AG09319 (cell line): ENCODE results near the gene IRX2.

Experiments
- DNase-seq: peaks from one replicate; pipeline ENCODE4 v3.0.0-alpha.2; 2010; ENCODE audit warnings: low read depth; ENCODE audit errors: extremely low read depth
- TF ChIP-seq, protein P1 (sequence below): IDR thresholded peaks from 2 replicates; pipeline ENCODE4 v1.5.1; 2011; ENCODE audit warnings: low read depth, mild to moderate bottlenecking, inconsistent platforms, low read length, moderate library complexity

IRX2 gene

DNA sequence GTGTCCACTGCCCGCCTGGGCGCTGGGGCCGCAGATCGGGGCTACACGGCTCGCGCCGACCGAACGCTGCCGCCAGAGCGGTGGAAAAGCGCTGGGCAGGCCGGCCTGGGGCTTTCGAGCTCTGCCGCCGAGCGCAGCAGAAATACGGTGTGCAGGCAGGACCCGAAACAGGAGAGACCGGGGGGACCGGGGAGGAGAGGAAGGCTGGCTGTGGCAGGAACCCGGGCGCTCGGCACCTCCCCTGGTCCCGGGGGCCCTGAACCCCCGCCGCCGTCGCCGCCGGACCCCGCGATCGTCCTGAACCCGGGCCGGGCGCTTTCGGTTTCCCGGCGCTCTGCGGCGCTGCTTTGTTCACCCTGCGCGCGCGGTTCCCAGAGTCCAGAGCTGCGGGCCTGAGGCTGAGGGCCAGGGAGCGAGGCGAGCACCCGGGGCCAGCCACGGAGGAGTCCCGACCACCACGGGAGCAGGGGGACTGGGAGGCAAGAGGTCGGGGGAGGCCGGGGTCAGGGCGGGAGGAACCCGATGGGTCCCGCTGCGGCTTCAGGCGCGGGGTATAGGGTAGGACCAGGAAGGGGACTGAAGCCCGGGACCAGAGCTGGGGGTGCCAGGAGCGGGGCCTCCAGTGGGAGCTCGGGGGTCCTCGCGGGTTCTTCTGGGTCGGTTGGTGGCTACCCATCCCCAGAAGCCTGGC, 12.0 kb downstream of the IRX2 start:
- no peak for DNase-seq
- TF ChIP-seq, protein P1, sequence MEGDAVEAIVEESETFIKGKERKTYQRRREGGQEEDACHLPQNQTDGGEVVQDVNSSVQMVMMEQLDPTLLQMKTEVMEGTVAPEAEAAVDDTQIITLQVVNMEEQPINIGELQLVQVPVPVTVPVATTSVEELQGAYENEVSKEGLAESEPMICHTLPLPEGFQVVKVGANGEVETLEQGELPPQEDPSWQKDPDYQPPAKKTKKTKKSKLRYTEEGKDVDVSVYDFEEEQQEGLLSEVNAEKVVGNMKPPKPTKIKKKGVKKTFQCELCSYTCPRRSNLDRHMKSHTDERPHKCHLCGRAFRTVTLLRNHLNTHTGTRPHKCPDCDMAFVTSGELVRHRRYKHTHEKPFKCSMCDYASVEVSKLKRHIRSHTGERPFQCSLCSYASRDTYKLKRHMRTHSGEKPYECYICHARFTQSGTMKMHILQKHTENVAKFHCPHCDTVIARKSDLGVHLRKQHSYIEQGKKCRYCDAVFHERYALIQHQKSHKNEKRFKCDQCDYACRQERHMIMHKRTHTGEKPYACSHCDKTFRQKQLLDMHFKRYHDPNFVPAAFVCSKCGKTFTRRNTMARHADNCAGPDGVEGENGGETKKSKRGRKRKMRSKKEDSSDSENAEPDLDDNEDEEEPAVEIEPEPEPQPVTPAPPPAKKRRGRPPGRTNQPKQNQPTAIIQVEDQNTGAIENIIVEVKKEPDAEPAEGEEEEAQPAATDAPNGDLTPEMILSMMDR: no peak

DNA sequence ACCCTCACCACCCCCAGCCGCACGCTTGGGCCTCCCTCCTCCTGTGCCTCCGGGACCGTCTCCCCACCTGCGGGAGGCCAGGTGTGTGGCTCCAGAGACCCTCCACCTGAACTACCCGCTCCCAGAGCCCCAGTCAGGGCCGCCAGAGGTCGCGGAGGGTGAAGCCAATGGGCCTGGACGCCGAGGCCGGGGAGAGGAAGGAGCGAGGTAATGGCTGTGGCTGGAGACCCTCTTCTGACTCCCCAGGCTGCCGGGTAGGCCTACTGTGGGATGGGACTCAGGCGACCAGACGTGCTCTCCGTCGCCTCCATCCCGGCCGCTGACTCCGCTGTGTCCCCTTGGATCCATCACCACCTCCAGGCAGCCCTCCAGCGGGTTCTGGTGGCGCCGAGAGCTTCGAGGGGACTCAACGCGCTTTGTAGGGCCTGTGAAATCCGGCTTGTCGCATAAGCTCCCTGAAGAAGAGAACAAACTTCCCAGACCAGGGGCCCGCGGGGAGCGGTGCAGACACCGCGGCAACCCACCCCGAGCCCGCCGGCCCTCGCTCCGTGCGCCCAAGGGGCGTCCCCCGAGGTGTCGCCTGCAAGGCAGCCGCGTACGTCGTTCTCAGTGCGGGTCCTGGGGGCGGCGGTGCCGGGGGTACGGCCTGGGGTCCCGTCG, 12.6 kb downstream of the IRX2 start:
- TF ChIP-seq, protein P1: no peak
- no peak for DNase-seq

DNA sequence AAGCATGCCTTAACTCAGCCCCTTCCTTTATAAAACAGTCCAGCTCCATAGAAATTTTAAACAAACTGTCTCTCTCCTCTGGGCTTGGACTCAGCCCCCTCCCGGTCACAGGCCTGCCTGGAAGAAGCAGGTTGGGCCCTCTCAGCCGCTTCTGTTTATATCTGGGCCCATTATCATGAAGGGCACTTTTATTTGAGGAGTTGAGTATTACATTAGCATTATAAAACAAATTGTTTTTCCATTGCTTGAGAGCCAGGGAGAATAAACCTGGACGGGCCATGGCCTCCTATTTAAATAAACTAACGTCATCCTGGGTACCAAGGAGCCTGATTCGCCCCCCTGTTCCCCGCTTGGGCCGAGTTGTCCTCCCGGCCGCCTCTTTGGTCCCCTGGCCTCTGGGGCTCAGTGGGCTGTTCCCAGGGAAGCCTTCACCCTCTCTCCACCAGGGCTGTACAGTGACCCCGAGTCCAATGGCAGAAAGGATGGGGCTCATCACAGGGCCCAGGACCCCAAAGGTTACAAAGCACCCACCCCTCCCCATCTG, 13.2 kb downstream of the IRX2 start:
- TF ChIP-seq, protein P1: no peak
- DNase-seq: no peak

DNA sequence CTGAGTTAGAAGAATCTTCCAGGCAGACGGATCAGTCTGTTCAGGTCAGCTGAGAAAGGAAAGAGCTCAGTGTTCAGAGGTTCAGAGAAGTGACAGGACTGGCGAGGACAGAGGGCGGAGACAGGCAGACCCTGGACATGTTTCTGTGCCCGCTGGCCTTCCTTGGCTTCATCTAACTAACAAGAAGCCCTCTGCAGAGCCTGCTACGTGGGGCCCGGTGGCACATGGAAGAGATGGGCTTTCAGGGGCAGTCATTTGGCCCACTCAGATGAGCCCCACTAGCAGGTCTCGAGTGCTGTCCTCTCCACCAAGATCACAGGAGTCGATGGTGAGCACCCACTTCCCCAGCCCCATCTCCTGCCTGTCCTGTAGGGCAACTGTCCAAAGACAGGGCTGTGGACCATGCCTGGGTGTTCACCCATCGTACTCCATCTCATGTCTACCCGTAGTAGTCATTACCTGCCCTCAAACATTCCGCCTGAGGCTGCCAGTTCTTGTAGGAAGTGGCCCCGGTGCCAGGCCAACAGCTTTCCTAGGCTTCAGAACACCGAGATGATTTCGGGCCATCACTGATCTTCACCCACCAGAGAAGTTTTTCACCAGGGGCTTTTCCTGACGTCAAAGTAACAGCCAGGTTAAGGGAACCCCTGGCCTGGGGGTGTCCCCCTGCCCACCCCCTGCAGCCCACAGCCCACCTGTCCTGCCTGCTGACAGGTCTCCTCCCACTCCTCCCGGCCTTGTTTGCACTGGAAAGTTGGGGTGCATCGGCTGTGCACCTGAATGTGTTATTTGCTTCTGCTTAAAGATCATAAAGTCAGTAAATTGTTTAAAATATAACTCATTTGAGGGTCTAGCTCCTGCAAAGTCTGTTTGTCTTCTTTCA, 14.0 kb downstream of the IRX2 start:
- TF ChIP-seq, protein P1: no peak
- no peak for DNase-seq

DNA sequence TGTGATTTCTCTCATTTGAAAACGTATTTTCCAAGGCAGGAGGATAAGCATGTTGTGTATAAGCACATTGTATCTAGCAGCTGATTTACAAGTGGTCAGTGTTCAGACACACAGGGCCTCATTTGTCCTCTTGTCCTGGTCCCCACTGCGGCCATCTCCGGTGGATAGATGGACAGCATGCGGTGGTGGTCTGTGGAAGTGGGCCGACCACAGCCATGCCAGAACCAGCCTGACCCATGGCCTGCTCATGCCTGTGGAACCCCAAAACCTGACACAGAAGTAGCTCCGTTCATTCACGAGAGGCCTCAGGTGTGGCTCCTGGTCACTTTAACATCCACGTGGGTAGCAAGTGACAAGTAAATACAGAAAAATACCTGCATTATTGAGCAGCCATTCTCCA, 14.6 kb downstream of the IRX2 start:
- TF ChIP-seq, protein P1: no peak
- DNase-seq: no peak

DNA sequence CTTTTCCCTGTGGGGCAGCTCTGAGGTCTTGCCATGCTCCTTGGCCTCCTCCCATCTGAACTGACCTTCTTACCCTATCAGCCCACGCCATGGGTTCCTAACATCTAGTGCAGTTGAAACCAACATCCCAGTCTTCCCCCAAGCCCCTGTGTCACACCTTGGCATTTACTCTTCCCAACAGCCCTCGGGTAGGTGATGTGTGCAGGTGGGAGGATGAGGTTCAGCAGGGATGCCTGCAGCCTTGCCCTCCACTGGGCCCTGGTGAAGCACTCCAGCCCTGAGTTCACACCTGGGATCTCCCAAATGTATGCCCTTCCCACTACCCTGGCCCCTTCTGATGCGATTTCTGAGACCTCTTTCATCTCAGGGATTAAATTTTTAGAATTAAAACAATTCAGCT, 15.5 kb downstream of the IRX2 start:
- TF ChIP-seq, protein P1: no peak

DNA sequence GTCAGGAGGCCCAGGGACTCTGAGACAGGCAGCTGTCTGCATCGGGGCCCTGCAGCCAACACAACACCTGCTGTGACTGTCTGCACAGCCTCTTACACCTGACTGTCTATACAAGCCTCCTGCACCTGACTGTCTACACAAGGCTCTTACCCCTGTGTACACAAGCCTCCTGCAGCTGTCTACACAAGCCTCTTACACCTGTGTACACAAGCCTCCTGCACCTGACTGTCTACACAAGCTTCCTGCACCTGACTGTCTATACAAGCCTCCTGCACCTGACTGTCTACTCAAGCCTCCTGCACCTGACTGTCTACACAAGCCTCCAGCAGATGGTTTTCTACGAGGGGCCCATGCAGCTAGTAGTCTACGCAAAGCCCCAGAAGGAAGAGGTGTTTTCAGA, 18.6 kb downstream of the IRX2 start:
- TF ChIP-seq, protein P1: no peak
- DNase-seq: no peak

More for the DNA sequence above, 15.5 kb downstream of the IRX2 start:
- no peak for DNase-seq
